Hepatocyte (in vitro differentiated cells): Measurements from ENCODE around the gene SLC38A2.

Experiments
- EZH2 ChIP-seq: fragments of 200-600 bp; sonication (generic); IDR thresholded peaks from 2 replicates; pipeline ENCODE4 v1.6.1; 2016; ENCODE audit warnings: antibody characterized with exemption, mild to moderate bottlenecking, borderline replicate concordance
- EZH2phosphoT487 ChIP-seq: fragments of 200-600 bp; sonication (generic); IDR thresholded peaks from one replicate; pipeline ENCODE4 v1.6.1; 2018; ENCODE audit warnings: antibody characterized with exemption, mild to moderate bottlenecking, low read depth, moderate library complexity; ENCODE audit not compliant: unreplicated experiment, severe bottlenecking
- TF ChIP-seq, protein P1 (sequence below): fragments of 200-600 bp; sonication (generic); IDR thresholded peaks from 2 replicates; pipeline ENCODE4 v1.5.1; 2016; ENCODE audit warnings: antibody characterized with exemption, mild to moderate bottlenecking; ENCODE audit not compliant: poor library complexity

DNA sequence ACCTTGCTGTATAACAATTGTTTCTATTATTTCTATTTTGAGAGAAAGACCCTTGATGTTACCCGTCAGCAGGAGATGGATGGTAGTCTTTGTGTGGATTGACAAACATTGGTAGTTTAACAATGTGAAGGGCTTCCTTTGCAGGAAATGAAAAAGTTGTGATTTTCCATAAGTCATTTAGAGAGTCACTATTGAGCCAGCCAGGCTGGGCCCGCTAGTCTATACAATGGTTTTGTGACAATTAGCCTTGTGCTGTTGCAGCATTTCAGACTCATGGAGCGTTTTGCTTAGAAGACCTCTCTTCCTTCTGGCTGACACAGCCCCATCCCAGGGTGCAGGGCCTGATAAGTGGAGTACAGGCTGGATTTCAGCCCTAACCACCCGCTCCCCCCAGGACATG lies 18.3 kb upstream of the SLC38A2 start:
- TF ChIP-seq, protein P1, sequence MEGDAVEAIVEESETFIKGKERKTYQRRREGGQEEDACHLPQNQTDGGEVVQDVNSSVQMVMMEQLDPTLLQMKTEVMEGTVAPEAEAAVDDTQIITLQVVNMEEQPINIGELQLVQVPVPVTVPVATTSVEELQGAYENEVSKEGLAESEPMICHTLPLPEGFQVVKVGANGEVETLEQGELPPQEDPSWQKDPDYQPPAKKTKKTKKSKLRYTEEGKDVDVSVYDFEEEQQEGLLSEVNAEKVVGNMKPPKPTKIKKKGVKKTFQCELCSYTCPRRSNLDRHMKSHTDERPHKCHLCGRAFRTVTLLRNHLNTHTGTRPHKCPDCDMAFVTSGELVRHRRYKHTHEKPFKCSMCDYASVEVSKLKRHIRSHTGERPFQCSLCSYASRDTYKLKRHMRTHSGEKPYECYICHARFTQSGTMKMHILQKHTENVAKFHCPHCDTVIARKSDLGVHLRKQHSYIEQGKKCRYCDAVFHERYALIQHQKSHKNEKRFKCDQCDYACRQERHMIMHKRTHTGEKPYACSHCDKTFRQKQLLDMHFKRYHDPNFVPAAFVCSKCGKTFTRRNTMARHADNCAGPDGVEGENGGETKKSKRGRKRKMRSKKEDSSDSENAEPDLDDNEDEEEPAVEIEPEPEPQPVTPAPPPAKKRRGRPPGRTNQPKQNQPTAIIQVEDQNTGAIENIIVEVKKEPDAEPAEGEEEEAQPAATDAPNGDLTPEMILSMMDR, result no peak
- no peak for TF ChIP-seq EZH2
- no peak for TF ChIP-seq EZH2phosphoT487
